Epithelial cell of proximal tubule (primary cell): ENCODE data around the gene TMED8. TPM values are rescaled to one million over a fixed set of nuclear protein-coding genes. Genes with fewer than 3 reads are reported as not detected.
A peak's percentile ranks its signal among the peaks of the same experiment; 100 is the strongest.
"Not testable (repeated sequence)": the region's sequence is repeated elsewhere in the genome, so short reads cannot be mapped to it uniquely, and the experiment has no call there.

Experiments
- DNase-seq: peaks from one replicate; pipeline ENCODE4 v3.0.0-alpha.2; 2011; ENCODE audit warnings: low read depth
- H3K4me3 ChIP-seq: 2 replicates; pipeline ENCODE4 v1.5.1; 2011; ENCODE audit warnings: low read depth, mild to moderate bottlenecking, low read length
- total RNA-seq: library from RNA; depleted of rRNA; stranded (reverse); fragments of >200 nt; gene quantifications from 2 replicates; pipeline ENCODE4 v1.2.3, GENCODE V29; 2015
- TF ChIP-seq, protein P1 (sequence below): conservative IDR thresholded peaks from 2 replicates; pipeline ENCODE4 v1.5.1; 2012; ENCODE audit warnings: low read depth, mild to moderate bottlenecking, low read length

Gene TMED8
- total RNA-seq, 1 donor from 2014 or later: 9.9 TPM

DNA sequence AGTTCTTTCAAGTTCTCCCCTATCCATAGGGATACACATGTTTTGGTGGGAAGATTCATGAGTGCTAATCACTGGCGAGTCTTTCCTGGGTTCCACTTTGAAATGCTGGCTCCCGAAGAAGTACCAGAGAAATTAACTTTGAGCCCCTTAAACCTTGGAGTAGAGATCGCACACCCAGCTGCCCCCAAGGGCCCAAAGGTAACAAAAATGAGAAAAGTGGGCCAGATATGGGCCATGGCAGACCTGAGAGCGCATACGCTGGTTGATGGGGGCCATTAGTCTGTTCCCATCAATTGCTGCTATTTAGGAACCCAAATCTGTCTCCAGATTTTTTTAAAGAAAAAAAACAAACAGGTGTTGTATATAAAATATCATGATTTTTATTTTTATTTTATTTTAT is 53.9 kb downstream of the TMED8 start:
- TF ChIP-seq, protein P1, sequence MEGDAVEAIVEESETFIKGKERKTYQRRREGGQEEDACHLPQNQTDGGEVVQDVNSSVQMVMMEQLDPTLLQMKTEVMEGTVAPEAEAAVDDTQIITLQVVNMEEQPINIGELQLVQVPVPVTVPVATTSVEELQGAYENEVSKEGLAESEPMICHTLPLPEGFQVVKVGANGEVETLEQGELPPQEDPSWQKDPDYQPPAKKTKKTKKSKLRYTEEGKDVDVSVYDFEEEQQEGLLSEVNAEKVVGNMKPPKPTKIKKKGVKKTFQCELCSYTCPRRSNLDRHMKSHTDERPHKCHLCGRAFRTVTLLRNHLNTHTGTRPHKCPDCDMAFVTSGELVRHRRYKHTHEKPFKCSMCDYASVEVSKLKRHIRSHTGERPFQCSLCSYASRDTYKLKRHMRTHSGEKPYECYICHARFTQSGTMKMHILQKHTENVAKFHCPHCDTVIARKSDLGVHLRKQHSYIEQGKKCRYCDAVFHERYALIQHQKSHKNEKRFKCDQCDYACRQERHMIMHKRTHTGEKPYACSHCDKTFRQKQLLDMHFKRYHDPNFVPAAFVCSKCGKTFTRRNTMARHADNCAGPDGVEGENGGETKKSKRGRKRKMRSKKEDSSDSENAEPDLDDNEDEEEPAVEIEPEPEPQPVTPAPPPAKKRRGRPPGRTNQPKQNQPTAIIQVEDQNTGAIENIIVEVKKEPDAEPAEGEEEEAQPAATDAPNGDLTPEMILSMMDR: no peak
- DNase-seq: no peak
- H3K4me3 ChIP-seq: no peak overlapping the region

DNA sequence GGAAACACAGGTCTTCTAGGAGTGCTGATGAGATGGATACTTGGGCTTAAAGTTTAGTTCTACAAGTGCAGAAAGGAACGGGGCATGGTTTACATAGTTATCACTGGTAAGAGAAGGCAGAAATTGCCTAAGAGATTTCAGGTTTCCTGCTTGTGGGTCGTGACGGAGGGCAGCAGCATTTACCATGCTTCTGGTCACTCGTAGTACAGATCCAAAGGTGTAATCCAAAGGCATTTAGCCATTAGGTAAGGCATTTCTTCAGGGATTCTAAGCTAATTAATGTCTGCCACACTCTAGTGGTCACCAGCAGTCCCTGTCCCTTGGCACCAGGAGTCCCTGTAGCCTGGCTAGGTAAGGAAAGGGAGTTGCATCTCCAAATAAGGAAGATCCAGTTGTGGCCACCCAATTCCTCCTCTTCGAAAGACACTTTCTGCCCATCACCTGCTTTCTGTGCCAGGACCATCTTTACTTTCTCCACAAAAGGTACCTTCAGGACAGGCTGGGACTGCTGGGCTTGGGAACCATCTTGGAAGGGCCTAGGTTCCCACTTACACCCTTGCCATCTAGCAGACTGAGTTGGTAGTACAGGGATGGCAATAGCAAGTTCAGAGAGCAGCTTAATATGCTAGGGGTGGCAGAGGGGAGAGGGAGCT is 54.5 kb downstream of the TMED8 start:
- peak overlapping the region; percentile 84 for H3K4me3 ChIP-seq
- DNase-seq: no peak
- TF ChIP-seq, protein P1: no peak

DNA sequence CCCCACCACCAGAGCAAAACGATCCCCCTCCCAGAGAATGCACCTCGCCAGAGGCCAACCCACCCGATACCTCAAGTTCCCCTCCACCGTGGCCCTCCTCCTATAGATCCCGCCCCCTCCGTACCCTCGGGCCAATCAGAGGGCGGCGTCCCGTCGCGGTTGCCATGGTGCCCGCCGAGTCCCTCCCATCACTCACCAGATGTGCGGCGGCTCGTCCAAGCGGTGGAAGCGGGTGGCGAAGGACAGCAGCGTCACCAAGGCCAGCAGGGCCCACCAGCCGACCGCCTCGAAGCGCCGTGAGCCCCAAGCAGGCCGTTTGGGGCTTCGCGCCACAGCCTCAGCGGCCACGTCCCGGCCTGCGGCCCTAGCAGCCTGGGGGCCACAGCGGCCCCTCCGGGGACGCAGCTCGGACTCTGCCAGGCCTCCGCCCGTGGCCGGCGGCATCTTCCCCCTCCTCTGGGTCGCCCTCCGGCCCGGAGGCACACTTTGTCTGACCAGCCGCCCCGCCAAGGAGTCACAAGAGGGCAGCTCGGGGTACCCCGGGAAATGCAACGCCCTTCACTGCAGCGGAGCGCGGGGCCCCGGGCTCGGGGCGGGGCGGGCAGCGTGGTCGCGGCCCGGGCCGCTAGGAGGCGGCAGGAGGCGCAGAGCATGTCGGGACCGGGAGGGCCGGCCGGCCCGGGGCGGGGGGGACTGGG is 56.5 kb downstream of the TMED8 start, which contains the start of gene POMT2:
POMT2 (minus strand) TSS at position 646 of the 698 bp plus-strand sequence; CDS start at position 444, 202 bp downstream.
- no peak for DNase-seq
- TF ChIP-seq, protein P1: peak; percentile 32
- H3K4me3 ChIP-seq: peak within 1 kb of the TSS; percentile 84

DNA sequence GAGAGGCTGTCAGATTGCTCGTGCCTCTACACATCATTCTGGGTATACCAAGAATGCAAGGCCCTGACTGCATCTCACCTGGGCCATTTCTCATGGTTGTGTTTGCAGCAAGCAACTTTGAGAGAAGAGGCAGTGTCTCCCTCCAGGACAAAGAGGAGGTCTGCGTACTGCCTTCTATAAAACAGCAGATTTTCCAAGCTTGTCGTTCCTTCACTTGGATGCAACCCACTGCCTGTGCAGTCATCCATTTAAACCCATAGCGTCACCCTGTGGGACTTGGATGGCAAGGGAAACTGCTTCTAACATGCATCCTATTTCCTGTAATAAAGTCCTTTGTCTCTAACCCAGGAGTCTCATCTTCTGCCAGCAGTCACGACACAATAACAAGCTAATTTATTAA is 57.5 kb downstream of the TMED8 start:
- TF ChIP-seq, protein P1: peak; percentile 12
- DNase-seq: no peak
- peak overlapping the region; percentile 84 for H3K4me3 ChIP-seq

DNA sequence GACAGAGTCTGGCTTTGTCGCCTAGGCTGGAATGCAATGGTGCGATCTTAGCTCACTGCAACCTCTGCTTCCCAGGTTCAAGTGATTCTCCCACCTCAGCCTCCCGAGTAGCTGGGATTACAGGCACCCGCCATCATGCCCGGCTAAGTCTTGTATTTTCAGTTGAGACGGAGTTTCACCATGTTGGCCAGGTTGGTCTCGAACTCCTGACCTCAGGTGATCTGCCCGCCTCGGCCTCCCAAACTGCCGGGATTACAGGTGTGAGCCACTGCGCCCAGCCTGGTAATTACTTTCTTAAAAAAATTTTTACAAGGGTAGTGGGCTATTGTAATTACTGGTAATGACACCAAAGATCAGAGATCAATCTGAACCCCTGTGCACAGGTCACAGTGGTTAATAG is 58.1 kb downstream of the TMED8 start:
- H3K4me3 ChIP-seq, DNase-seq: not testable (repeated sequence)

DNA sequence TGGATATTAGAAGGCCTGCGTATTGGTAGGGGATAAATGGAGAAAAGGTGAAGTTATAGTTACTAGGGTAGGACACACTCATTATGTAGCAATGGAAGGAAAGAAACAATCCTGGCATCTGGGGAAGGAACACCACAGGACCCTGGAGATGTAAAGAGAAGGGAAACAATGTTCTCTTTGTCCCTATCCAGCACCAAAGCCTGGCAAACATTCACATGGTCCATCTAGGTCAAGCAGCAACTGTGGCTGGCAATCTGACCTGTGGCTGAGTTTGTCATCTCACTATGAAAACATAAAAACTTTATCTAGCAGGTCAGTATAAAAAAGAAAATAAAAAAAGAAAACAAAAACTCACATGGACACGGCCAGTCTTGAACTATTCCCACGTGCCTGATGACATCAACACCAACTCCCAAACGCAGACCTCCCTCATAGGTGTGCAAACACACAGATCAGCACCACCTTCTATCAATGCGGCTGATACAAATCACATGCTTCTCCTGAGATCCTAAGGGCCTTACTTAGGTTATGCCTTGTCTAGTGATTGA is 58.8 kb downstream of the TMED8 start:
- no peak overlapping the region for H3K4me3 ChIP-seq
- TF ChIP-seq, protein P1: no peak
- DNase-seq: no peak

DNA sequence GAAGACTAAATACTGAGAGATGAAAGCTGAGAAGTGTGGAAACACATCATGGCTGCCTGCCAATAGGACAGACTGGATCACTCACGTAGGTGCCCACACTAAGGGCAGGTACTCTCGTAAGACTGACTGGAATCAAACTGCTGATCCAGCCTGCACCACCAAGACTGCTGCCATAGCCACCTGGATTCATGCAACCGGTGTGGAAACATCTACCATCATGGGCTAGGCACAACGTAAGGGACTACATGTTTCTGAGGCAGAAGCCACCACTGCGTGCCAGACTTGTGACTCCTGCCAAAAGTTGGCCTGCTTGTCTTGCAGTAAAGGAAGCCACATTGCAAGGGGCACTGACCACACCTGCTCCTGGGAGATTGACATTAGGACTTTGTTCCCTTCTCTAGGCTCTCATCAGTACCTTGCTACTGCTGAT is 60.0 kb downstream of the TMED8 start:
- TF ChIP-seq, protein P1: no peak
- DNase-seq: no peak
- no peak overlapping the region for H3K4me3 ChIP-seq
